Mesenchymal stem cell (in vitro differentiated cells and primary cell): ENCODE data around the gene NBPF1.
"Not testable (repeated sequence)": the region's sequence is repeated elsewhere in the genome, so short reads cannot be mapped to it uniquely, and the experiment has no call there.

Experiments used
- DNase-seq: peaks from one replicate; pipeline ENCODE4 v3.0.0-alpha.2; 2013
- H2AFZ ChIP-seq: one replicate; pipeline ENCODE4 v1.6.1; 2013; ENCODE audit warnings: low read depth, mild to moderate bottlenecking, control low read depth, inconsistent platforms, low read length, moderate library complexity
- H2AK5ac ChIP-seq: 2 replicates; pipeline ENCODE4 v1.6.1; 2013; ENCODE audit warnings: low read length, moderate library complexity, mild to moderate bottlenecking, inconsistent platforms; ENCODE audit not compliant: severe bottlenecking
- H2BK120ac ChIP-seq: one replicate; pipeline ENCODE4 v1.6.1; 2013; ENCODE audit warnings: low read depth, mild to moderate bottlenecking, inconsistent platforms, low read length, moderate library complexity
- H2BK12ac ChIP-seq, 2 experiments: one replicate each; pipeline ENCODE4 v1.6.1; 2013; ENCODE audit warnings: inconsistent platforms in 2 of 2, low read length in 2 of 2, mild to moderate bottlenecking in 2 of 2, moderate library complexity in 2 of 2, control low read depth in 1 of 2
- H2BK15ac ChIP-seq: one replicate; pipeline ENCODE4 v1.6.1; 2013; ENCODE audit warnings: mild to moderate bottlenecking, low read depth, inconsistent platforms; ENCODE audit not compliant: poor library complexity, severe bottlenecking
- H2BK5ac ChIP-seq: 2 replicates; pipeline ENCODE4 v1.6.1; 2013; ENCODE audit warnings: low read depth, mild to moderate bottlenecking, low read length, control low read depth, inconsistent platforms; ENCODE audit not compliant: poor library complexity, severe bottlenecking
- H3K14ac ChIP-seq, 2 experiments: one replicate each; pipeline ENCODE4 v1.6.1; 2013; ENCODE audit warnings: inconsistent platforms in 2 of 2, low read length in 2 of 2, control low read depth in 1 of 2, mild to moderate bottlenecking in 1 of 2, moderate library complexity in 1 of 2
- H3K18ac ChIP-seq, 2 experiments: one replicate each; pipeline ENCODE4 v1.6.1; 2013; ENCODE audit warnings: inconsistent platforms in 2 of 2, low read length in 2 of 2, control low read depth in 1 of 2, low read depth in 1 of 2, mild to moderate bottlenecking in 1 of 2
- H3K23ac ChIP-seq, 2 experiments: one replicate each; pipeline ENCODE4 v1.6.1; 2013; ENCODE audit warnings: inconsistent platforms in 2 of 2, low read length in 2 of 2, mild to moderate bottlenecking in 2 of 2, moderate library complexity in 2 of 2, control low read depth in 1 of 2
- H3K27ac ChIP-seq: 2 replicates; pipeline ENCODE4 v1.5.1; 2013; ENCODE audit warnings: mild to moderate bottlenecking, moderate library complexity, low read length, control low read depth, inconsistent platforms; ENCODE audit not compliant: poor library complexity, severe bottlenecking
- H3K27me3 ChIP-seq, 2 experiments: 2 replicates each; pipeline versions ENCODE4 v1.6.1 to v1.7.0; 2013; ENCODE audit warnings: low read length in 2 of 2, mild to moderate bottlenecking in 2 of 2, moderate library complexity in 2 of 2, control low read depth in 1 of 2, inconsistent platforms in 1 of 2; ENCODE audit not compliant: control insufficient read depth in 1 of 2, insufficient read depth in 1 of 2
- H3K36me3 ChIP-seq, 2 experiments: 2 replicates each; pipeline versions ENCODE4 v1.6.1 to v1.7.0; 2013; ENCODE audit warnings: low read length in 2 of 2, control low read depth in 1 of 2, inconsistent platforms in 1 of 2, low read depth in 1 of 2, mild to moderate bottlenecking in 1 of 2; ENCODE audit not compliant: insufficient read depth in 2 of 2, control insufficient read depth in 1 of 2
- H3K4ac ChIP-seq, 2 experiments: one replicate each; pipeline ENCODE4 v1.6.1; 2013; ENCODE audit warnings: inconsistent platforms in 2 of 2, low read length in 2 of 2, mild to moderate bottlenecking in 2 of 2, moderate library complexity in 2 of 2, control low read depth in 1 of 2, low read depth in 1 of 2
- H3K4me1 ChIP-seq: 2 replicates; pipeline ENCODE4 v1.6.1; 2013; ENCODE audit warnings: low read depth, low read length, control low read depth; ENCODE audit not compliant: control insufficient read depth, insufficient read depth
- H3K4me2 ChIP-seq: 2 replicates; pipeline ENCODE4 v1.6.1; 2013; ENCODE audit warnings: low read length, mild to moderate bottlenecking, inconsistent platforms; ENCODE audit not compliant: poor library complexity, severe bottlenecking
- H3K4me3 ChIP-seq, 2 experiments: 2 replicates each; pipeline versions ENCODE4 v1.5.1 to v1.7.0; 2013; ENCODE audit warnings: low read length in 2 of 2, mild to moderate bottlenecking in 2 of 2, control low read depth in 1 of 2, low read depth in 1 of 2; ENCODE audit not compliant: insufficient read depth in 1 of 2
- H3K79me1 ChIP-seq: replicated peaks from 2 replicates; pipeline ENCODE4 v1.6.1; 2013; ENCODE audit warnings: mild to moderate bottlenecking, control low read depth, low read length, inconsistent platforms; ENCODE audit not compliant: poor library complexity, severe bottlenecking
- H3K9ac ChIP-seq: 2 replicates; pipeline ENCODE4 v1.7.0; 2013; ENCODE audit warnings: mild to moderate bottlenecking, low read length, moderate library complexity
- H3K9me3 ChIP-seq: 2 replicates; pipeline ENCODE4 v1.7.0; 2013; ENCODE audit warnings: mild to moderate bottlenecking, low read length; ENCODE audit not compliant: control insufficient read depth
- H4K8ac ChIP-seq: one replicate; pipeline ENCODE4 v1.6.1; 2013; ENCODE audit warnings: inconsistent platforms, mild to moderate bottlenecking, low read length, moderate library complexity
- H4K91ac ChIP-seq: one replicate; pipeline ENCODE4 v1.6.1; 2013; ENCODE audit warnings: mild to moderate bottlenecking, low read length, inconsistent platforms
- WGBS: methylation state at CpG from one replicate; pipeline ENCODE4 v1.1.7; 2013; ENCODE audit warnings: mixed read lengths; 5-methylcytosine and 5-hydroxymethylcytosine counted together

Gene NBPF1

DNA sequence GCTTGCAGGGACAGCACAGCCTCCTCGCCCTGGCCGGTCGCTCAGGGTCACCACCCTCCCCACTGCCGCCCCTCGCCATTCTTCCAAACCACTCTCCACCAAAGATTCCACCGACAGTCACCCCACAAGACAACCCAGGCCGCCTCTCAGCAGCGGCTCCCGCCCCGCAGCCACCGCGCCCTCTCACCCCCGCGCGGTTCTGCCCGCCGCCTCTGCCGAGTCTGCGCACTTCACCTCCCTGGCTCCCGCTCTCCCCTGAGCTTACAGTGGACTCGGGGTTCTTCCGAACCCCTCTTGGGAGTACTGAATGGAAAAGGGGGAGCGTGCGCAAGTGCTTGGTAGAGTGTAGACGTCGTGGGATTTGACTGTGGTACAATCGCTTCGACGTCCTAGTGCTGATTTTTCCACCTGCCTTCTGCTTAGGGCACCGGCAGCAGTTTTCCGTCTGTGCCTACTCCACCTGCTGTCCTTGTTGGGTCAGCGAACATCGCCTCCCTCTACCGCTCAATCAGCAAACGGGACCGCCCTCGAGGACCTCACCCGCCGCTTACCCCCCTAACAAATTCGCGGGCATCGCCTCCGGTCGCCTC, 79.0 kb downstream of the NBPF1 start:
- 0% methylated on average over 3 of the region's 44 CpGs for WGBS

DNA sequence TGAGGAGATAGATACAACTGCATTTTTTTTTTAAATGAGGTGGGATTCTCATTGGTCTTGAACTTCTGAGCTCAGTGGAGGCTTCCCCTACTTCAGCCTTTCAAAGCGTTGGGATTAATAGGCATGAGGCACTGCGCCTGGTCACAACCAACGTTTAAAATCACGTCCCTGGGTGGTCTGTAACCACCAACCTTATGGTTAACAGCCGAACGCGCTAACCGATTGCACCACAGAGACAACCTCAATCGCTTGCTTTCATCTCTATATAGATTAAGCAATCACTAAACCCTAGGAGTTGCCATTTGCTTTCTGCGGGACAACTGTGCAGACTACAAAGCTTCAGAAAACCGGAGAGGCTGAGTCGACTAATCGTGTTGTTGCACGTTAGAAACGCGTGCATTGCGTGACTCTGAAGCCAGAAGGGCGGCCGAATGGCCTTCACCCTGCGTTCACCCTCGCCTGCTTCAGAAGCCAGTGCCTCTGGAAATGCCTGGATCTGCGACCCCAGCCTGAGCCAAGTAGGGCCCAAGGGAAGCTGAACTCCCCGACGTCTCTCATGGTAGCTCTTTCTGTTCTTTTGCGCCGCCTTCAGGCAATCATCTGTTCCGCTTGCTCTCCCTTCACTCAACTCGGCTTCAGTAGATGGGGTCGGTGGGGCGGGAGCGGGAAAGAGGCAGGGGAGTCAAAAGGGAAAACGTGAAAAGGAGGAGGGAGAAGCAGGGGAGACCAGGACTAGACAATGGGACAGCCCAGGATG, 81.0 kb downstream of the NBPF1 start:
- H3K36me3 ChIP-seq, H3K4me2 ChIP-seq, H4K8ac ChIP-seq, DNase-seq, H3K27ac ChIP-seq, H2BK5ac ChIP-seq, H3K18ac ChIP-seq, H2AK5ac ChIP-seq, H2BK12ac ChIP-seq, H3K79me1 ChIP-seq, H3K9ac ChIP-seq, H3K14ac ChIP-seq, H3K23ac ChIP-seq, H3K4me1 ChIP-seq, H3K4ac ChIP-seq, H2BK15ac ChIP-seq, H4K91ac ChIP-seq, H2AFZ ChIP-seq, H3K9me3 ChIP-seq, H2BK120ac ChIP-seq: not testable (repeated sequence)
- peaks cover 5 to 10% of the 10 kb centered on the region in 2 experiments for H3K27me3 ChIP-seq
- WGBS = 36% methylated on average over 17 of the region's 32 CpGs
- peak overlapping the region in 1 of 2 experiments; percentile 49 for H3K4me3 ChIP-seq

More for the DNA sequence above, 79.0 kb downstream of the NBPF1 start:
- not testable (repeated sequence) for H2BK5ac ChIP-seq, H3K18ac ChIP-seq, H2AK5ac ChIP-seq, H3K9ac ChIP-seq, H3K4me3 ChIP-seq, H3K14ac ChIP-seq, H3K27ac ChIP-seq, H2BK15ac ChIP-seq, H2AFZ ChIP-seq, H3K36me3 ChIP-seq, DNase-seq, H4K8ac ChIP-seq, H2BK120ac ChIP-seq, H2BK12ac ChIP-seq, H4K91ac ChIP-seq, H3K4ac ChIP-seq, H3K79me1 ChIP-seq, H3K4me1 ChIP-seq, H3K23ac ChIP-seq, H3K9me3 ChIP-seq
- Histone ChIP-seq H3K4me2 (peak overlapping the region; percentile 37), H3K27me3 (peaks cover 5 to 12% of the 10 kb centered on the region in 2 experiments)

DNA sequence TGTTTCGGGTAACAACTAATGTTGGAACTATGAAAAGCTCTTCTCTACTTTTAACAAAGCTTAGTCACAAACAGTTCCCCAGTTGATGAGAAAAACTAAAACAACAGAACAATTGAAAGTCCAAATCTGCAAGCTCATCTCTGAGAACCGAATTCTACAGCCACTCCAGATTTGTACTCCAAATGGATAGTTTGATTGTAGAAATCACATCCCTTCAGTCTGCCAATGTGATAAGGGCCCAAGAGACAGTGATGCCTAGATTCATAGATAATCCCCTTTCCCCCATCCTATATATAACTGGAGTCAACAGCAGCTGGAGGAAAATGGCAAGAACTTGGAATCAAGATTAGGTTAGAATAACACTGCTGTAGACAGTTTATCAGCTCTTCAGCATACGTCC, 85.0 kb downstream of the NBPF1 start:
- not testable (repeated sequence) for H2BK12ac ChIP-seq, H3K23ac ChIP-seq, H3K4me1 ChIP-seq, DNase-seq, H3K4me2 ChIP-seq, H3K4ac ChIP-seq, H4K91ac ChIP-seq, H2BK120ac ChIP-seq, H3K18ac ChIP-seq, H3K27ac ChIP-seq, H3K9me3 ChIP-seq, H2AFZ ChIP-seq, H3K14ac ChIP-seq, H3K9ac ChIP-seq, H3K79me1 ChIP-seq, H2BK5ac ChIP-seq, H2BK15ac ChIP-seq, H3K4me3 ChIP-seq, H3K36me3 ChIP-seq, H2AK5ac ChIP-seq, H4K8ac ChIP-seq
- 87% methylated on average over 2 of the region's 3 CpGs for WGBS
- H3K27me3 ChIP-seq = peaks cover 5 to 28% of the 10 kb centered on the region in 2 experiments

DNA sequence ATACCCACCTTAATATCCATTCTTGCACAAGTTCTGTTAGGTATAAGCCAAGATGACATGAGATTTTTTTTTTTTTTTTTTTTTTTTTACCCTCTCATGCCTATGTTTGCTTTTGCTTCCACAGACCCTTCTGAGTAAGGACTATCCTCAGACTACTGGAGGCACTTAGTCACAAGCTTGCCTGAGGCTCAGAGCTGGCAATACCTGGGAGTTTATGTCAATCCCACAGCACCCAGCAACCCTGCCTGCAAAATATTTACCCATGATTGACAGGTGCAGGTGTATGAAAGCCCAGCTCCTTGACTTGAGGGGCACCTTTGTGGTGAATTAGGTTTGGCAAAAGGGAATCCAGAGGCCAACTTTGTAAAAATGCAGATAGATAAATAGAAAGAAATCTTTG, 87.6 kb downstream of the NBPF1 start:
- not testable (repeated sequence) for H3K79me1 ChIP-seq, H2BK12ac ChIP-seq, DNase-seq, H2AFZ ChIP-seq, H3K14ac ChIP-seq, H2BK15ac ChIP-seq, H2BK5ac ChIP-seq, H3K36me3 ChIP-seq, H2BK120ac ChIP-seq, H4K8ac ChIP-seq, H3K4me2 ChIP-seq, H3K4me3 ChIP-seq, H3K23ac ChIP-seq, H3K4me1 ChIP-seq, H3K18ac ChIP-seq, H3K9ac ChIP-seq, H3K27ac ChIP-seq, H4K91ac ChIP-seq, H2AK5ac ChIP-seq, H3K4ac ChIP-seq, H3K9me3 ChIP-seq
- H3K27me3 ChIP-seq = peaks cover 14 to 38% of the 10 kb centered on the region in 2 experiments
